ENCODE results near the gene RAB3GAP1.

DNA sequence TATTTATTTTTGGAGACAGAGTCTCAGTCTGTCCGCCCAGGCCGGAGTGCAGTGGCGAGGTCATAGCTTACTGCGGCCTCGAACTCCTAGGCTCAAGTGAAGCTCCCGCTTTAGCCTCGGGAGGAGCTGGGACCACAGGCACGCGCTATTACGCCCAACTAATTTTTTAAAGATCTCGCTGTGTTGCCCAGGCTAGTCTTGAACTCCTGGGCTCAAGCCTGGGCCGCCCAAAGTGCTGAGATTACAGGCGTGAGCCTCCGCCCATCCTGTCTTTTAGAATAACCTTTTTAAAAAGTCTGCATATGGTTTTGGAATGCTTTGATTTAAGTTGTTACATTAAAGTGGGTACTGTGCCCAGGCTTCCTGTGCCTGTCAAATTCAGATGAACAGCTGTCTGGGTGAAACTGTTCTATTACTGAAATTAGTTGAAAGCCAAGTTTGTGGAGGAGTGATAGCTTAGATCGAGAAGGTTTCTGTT, 944 bp downstream of the RAB3GAP1 start:
- TF ChIP-seq ARNT (IDR thresholded peaks at IDR 0.05) (no peak), FOXA1 (IDR thresholded peaks at IDR 0.05) (no peak)
